RWPE2 (cell line): ENCODE data around the gene IFITM5.
A peak's percentile ranks its signal among the peaks of the same experiment; 100 is the strongest.

Source experiments
- ATAC-seq: fragments of 200-7000 bp; cut with Tn5 transposase; 3 replicates; pipeline ENCODE4 v1.9.1; 2021; ENCODE audit warnings: low read depth
- DNase-seq: peaks from one replicate; pipeline ENCODE4 v3.0.0-alpha.2; 2020; ENCODE audit warnings: low spot score
- H3K27ac ChIP-seq: fragments of 450-650 bp; 2 replicates; pipeline ENCODE4 v1.5.1; 2017; ENCODE audit warnings: mild to moderate bottlenecking; ENCODE audit not compliant: poor library complexity, severe bottlenecking
- H3K27me3 ChIP-seq: fragments of 250-450 bp; sonication (Bioruptor Pico); 2 replicates; pipeline ENCODE4 v1.5.1; 2021; ENCODE audit warnings: mild to moderate bottlenecking, moderate library complexity; ENCODE audit not compliant: insufficient read depth, poor library complexity, severe bottlenecking
- H3K36me3 ChIP-seq: fragments of 250-450 bp; sonication (Bioruptor Pico); 2 replicates; pipeline ENCODE4 v1.5.1; 2020; ENCODE audit warnings: low read depth, mild to moderate bottlenecking, moderate library complexity
- H3K4me1 ChIP-seq: fragments of 250-450 bp; sonication (Bioruptor Pico); 2 replicates; pipeline ENCODE4 v1.5.1; 2021; ENCODE audit warnings: mild to moderate bottlenecking, moderate library complexity; ENCODE audit not compliant: insufficient read depth, poor library complexity, severe bottlenecking
- H3K4me3 ChIP-seq: fragments of 250-450 bp; sonication (Bioruptor Pico); 2 replicates; pipeline ENCODE4 v1.5.1; 2021; ENCODE audit warnings: mild to moderate bottlenecking, moderate library complexity; ENCODE audit not compliant: severe bottlenecking
- H3K9me3 ChIP-seq: fragments of 250-450 bp; sonication (Bioruptor Pico); 2 replicates; pipeline ENCODE4 v1.5.1; 2021; ENCODE audit warnings: mild to moderate bottlenecking, moderate library complexity; ENCODE audit not compliant: severe bottlenecking
- TF ChIP-seq, protein P1 (sequence below): fragments of 450-650 bp; IDR thresholded peaks from one replicate; pipeline ENCODE4 v1.5.1; 2017; ENCODE audit warnings: mild to moderate bottlenecking, moderate library complexity; ENCODE audit not compliant: poor library complexity, severe bottlenecking

IFITM5 gene

DNA sequence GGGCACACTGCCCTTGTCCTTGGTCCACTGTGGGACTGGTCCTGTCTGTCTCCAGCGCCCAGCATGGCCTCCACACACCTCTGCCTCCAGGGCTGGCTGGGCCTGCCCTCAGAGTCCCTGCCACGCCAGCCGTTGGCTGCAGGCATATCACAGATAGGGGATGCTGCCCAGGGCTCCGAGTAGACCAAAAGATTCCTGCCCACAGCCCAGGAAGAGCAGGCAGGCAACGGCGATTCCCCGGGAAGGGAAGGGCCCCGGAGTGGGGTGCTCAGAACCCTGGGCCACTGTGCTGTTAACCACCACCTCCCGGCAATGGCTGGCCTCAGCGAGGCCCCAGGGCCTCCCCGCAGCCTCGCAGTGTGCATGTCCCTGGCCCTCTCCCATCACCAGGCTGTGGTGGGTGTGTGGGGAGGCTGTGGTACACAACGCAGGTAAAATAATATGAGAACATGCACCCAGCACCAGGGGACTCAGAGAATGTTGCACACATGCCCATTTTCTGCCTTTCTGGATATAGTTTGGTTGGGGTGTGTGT, 2.2 kb downstream of the IFITM5 start:
- TF ChIP-seq, protein P1, sequence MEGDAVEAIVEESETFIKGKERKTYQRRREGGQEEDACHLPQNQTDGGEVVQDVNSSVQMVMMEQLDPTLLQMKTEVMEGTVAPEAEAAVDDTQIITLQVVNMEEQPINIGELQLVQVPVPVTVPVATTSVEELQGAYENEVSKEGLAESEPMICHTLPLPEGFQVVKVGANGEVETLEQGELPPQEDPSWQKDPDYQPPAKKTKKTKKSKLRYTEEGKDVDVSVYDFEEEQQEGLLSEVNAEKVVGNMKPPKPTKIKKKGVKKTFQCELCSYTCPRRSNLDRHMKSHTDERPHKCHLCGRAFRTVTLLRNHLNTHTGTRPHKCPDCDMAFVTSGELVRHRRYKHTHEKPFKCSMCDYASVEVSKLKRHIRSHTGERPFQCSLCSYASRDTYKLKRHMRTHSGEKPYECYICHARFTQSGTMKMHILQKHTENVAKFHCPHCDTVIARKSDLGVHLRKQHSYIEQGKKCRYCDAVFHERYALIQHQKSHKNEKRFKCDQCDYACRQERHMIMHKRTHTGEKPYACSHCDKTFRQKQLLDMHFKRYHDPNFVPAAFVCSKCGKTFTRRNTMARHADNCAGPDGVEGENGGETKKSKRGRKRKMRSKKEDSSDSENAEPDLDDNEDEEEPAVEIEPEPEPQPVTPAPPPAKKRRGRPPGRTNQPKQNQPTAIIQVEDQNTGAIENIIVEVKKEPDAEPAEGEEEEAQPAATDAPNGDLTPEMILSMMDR = no peak
- Histone ChIP-seq H3K27me3 (peaks cover 7% of the 10 kb centered on the region), H3K4me3 (no peak overlapping the region), H3K27ac (no peak overlapping the region), H3K4me1 (no peaks in the 10 kb centered on the region), H3K36me3 (no peaks in the 10 kb centered on the region), H3K9me3 (no peaks in the 10 kb centered on the region)
- ATAC-seq = peak; percentile 11; the same call in 2 of the 3 replicates
- DNase-seq = peak; percentile 40

DNA sequence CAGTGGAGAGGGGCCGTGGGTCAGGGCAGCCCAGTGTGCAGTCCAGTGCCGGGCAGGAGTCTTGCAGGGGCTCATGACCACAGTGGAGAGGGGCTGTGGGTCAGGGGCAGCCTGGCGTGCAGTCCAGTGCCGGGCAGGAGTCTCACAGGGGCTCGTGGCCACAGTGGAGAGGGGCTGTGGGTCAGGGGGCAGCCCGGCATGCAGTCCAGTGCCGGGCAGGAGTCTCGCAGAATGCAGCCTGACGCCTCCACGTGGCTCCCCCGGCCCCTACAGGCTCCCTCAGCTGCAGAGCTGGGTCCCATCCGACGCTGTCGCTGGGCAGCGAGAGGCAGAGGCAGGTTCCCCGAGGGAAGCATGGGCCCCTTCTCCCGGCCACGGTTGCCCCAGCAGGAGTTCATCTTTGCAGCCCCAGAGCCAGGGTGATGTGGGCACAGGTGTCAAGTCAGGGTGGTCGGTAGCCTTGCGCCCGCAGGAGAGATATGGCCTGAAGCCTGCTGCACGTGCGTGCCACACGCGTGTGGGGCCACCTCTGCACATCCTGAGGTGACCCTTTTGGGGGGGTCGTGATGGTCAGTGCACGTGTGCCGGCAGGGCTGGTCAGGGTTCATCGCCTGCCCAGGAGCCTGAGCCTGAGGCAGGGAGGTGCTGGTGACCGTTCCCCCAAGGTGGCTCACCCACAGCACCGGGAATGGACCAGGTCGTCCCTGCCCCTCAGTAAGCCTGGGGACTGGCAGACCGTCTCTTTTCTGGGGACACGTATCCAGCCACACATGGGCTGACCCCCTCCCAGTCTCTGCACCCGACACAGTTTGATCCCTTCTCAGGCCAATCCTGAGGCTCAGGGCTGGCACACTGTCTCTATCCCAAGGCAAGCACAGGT, 2.9 kb downstream of the IFITM5 start:
- peak; percentile 51 for DNase-seq
- TF ChIP-seq, protein P1 = no peak
- Histone ChIP-seq H3K36me3 (no peaks in the 10 kb centered on the region), H3K4me1 (no peaks in the 10 kb centered on the region), H3K4me3 (no peak overlapping the region), H3K9me3 (no peaks in the 10 kb centered on the region), H3K27me3 (peaks cover 7% of the 10 kb centered on the region), H3K27ac (no peak overlapping the region)
- no peak for ATAC-seq

DNA sequence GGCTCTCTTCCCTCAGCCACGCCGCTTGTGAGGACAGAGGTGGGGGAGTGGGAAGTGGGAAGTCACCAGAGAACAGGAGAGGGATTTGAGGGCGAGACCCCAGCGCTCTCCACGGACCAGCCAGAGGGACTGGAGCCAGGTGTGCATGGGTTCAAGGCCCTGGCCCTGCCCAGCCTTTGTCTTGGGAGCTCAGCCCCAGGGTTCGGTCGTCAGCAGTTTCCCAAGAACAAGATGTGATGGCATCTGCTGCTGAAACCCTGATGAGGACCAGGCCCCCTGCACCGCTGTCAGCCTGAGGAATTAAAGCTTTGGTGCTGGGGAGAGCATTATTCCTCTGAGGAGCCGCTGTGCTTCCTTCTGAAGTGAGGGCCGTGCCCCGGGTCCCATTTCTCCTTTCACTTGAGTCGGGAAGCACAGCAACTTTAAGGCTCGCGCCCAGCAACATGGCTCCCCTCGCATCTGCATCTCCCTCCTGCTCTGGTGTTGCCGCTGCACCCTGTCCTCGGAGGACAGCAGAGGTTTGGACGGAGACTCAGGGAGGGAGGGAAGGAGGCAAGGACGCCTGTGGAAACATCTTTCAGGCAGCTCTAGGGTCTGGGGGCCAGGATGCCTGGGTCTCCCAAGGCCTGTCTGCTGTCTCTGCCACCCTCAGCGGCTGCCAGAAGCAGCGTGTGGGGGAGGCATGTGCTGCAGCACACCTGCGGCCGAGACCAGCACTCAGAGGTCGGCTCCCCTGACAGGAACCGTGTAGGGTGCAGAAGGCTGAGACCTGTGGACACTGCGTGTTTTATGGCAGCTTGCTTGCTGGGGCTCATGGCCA, 3.8 kb downstream of the IFITM5 start:
- H3K27ac ChIP-seq = no peak overlapping the region
- H3K4me3 ChIP-seq = no peak overlapping the region
- H3K27me3 ChIP-seq = peaks cover 7% of the 10 kb centered on the region
- no peak for ATAC-seq
- H3K36me3 ChIP-seq = no peaks in the 10 kb centered on the region
- DNase-seq = no peak
- TF ChIP-seq, protein P1 = no peak
- no peaks in the 10 kb centered on the region for H3K9me3 ChIP-seq
- no peaks in the 10 kb centered on the region for H3K4me1 ChIP-seq

DNA sequence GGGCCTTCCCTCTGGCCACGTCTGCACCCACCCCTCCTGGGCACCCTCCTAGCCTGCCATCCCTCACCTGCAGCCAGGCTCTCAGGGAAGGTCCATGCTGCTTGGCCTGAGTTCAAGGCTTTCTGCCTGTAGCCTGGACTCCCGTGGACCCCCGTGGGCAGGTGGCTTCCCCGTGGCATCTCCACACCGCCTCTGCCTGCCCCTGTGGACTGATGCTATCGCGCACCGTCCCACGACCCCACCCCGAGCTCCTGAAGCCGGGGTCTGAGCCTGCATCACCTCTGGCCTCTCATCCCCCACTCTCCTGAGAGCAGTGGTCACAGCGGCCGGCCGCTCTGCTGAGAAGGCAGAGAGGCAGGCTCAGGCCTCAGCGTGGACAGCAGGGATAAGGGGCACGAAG, 4.5 kb downstream of the IFITM5 start:
- no peak overlapping the region for H3K27ac ChIP-seq
- no peak for ATAC-seq

More for the DNA sequence above, 4.5 kb downstream of the IFITM5 start:
- peaks cover 3% of the 10 kb centered on the region for H3K27me3 ChIP-seq
- no peak overlapping the region for H3K4me3 ChIP-seq
- H3K36me3 ChIP-seq = no peaks in the 10 kb centered on the region
- TF ChIP-seq, protein P1 = no peak
- no peaks in the 10 kb centered on the region for H3K9me3 ChIP-seq
- DNase-seq = no peak
- H3K4me1 ChIP-seq = no peaks in the 10 kb centered on the region
